PC-9 (cell line): ENCODE results near the gene ADGRF1.

Experiments
- CTCF ChIP-seq: fragments of 200-600 bp; sonication (generic); conservative IDR thresholded peaks from 2 replicates; pipeline ENCODE4 v1.6.1; 2017; ENCODE audit warnings: mixed run types, antibody characterized with exemption, mild to moderate bottlenecking, moderate library complexity
- EZH2 ChIP-seq: fragments of 200-600 bp; sonication (generic); IDR thresholded peaks from 2 replicates; pipeline ENCODE4 v1.8.0; 2017; ENCODE audit warnings: antibody characterized with exemption, low read depth

GRCh38 chr6:47022191-47022590 is 19.9 kb downstream of the ADGRF1 start:
- TF ChIP-seq CTCF (no peak), EZH2 (no peak)
